ENCODE data around the gene CTIF. TPM values are rescaled to one million over a fixed set of nuclear protein-coding genes. Genes with fewer than 3 reads are reported as not detected.

The CTIF gene
- total RNA-seq, 2 donors from 2014 or later, result 30.6 to 61.2 TPM

- DNase-seq (ENCODE audit: low spot score), result no peak
- peaks cover 0 to 15% of the 10 kb centered on the region in 2 donors for H3K4me1 ChIP-seq
- H3K27ac ChIP-seq, result no peak overlapping the region
- TF ChIP-seq CTCF (IDR thresholded peaks at IDR 0.05), result no peak
- H3K4me3 ChIP-seq, result no peak overlapping the region
- H3K36me3 ChIP-seq, result peaks cover 4% of the 10 kb centered on the region
- no peaks in the 10 kb centered on the region for H3K9me3 ChIP-seq
- H3K27me3 ChIP-seq, result no peaks in the 10 kb centered on the region
Observed at GRCh38 chr18:48864876-48865275, 326.0 kb downstream of the CTIF start.

GRCh38 chr18:48866028-48866733 is 327.4 kb downstream of the CTIF start:
- Histone ChIP-seq H3K4me3 (no peak overlapping the region), H3K4me1 (peaks cover 0 to 9% of the 10 kb centered on the region in 2 donors), H3K9me3 (no peaks in the 10 kb centered on the region), H3K36me3 (peaks cover 4% of the 10 kb centered on the region), H3K27ac (no peak overlapping the region), H3K27me3 (no peaks in the 10 kb centered on the region)
- DNase-seq (ENCODE audit: low spot score), result no peak
- no peak for TF ChIP-seq CTCF (IDR thresholded peaks at IDR 0.05)

- Histone ChIP-seq H3K36me3 (peaks cover 4% of the 10 kb centered on the region), H3K4me3 (no peak overlapping the region), H3K27ac (no peak overlapping the region), H3K4me1 (peaks cover 0 to 9% of the 10 kb centered on the region in 2 donors), H3K9me3 (no peaks in the 10 kb centered on the region), H3K27me3 (no peaks in the 10 kb centered on the region)
- no peak for TF ChIP-seq CTCF (IDR thresholded peaks at IDR 0.05)
- no peak for DNase-seq (ENCODE audit: low spot score)
Observed at GRCh38 chr18:48866856-48867255, 328.0 kb downstream of the CTIF start.

- no peak for DNase-seq (ENCODE audit: low spot score)
- no peaks in the 10 kb centered on the region for H3K36me3 ChIP-seq
- no peak overlapping the region for H3K27ac ChIP-seq
- no peaks in the 10 kb centered on the region for H3K9me3 ChIP-seq
- no peak for TF ChIP-seq CTCF (IDR thresholded peaks at IDR 0.05)
- peaks cover 0 to 16% of the 10 kb centered on the region in 2 donors for H3K4me1 ChIP-seq
- no peak overlapping the region for H3K4me3 ChIP-seq
- no peaks in the 10 kb centered on the region for H3K27me3 ChIP-seq
Observed at GRCh38 chr18:48867978-48868377, 329.1 kb downstream of the CTIF start.

- no peak for DNase-seq (ENCODE audit: low spot score)
- H3K27ac ChIP-seq, result no peak overlapping the region
Observed at GRCh38 chr18:48868468-48869466, 329.9 kb downstream of the CTIF start.

More at GRCh38 chr18:48868468-48869466, 329.9 kb downstream of the CTIF start:
- H3K27me3 ChIP-seq, result no peaks in the 10 kb centered on the region
- no peaks in the 10 kb centered on the region for H3K9me3 ChIP-seq
- no peak overlapping the region for H3K4me3 ChIP-seq
- no peak for TF ChIP-seq CTCF (IDR thresholded peaks at IDR 0.05)
- H3K4me1 ChIP-seq, result peaks cover 0 to 23% of the 10 kb centered on the region in 2 donors
- no peaks in the 10 kb centered on the region for H3K36me3 ChIP-seq

Data from right atrium auricular region (tissue), 2 donors.